HCT116 (cell line): Measurements from ENCODE around the gene MBD3. TPM values are rescaled to one million over a fixed set of nuclear protein-coding genes. Genes with fewer than 3 reads are reported as not detected.
"Not testable (repeated sequence)": the region's sequence is repeated elsewhere in the genome, so short reads cannot be mapped to it uniquely, and the experiment has no call there.

Experiments
- ATAC-seq: fragments of 200-7000 bp; cut with Tn5 transposase; 2 replicates; pipeline ENCODE4 v1.9.1; 2020; ENCODE audit warnings: mild to moderate bottlenecking, moderate library complexity
- BruUV-seq: library from RNA; stranded (reverse); fragments of 400-500 nt; replicated peaks from 2 replicates; lab custom pipeline; 2021; lab: Mats Ljungman, UMichigan
- CTCF ChIA-PET: fragments of 300-600 bp; sonication (Branson Sonifier 250); formaldehyde crosslinking; loops from one replicate; lab custom pipeline; 2021; ENCODE audit warnings: antibody characterized with exemption; lab: Charles Lee
- POLR2A ChIA-PET: fragments of 300-600, 350-600 bp; sonication (Branson Sonifier 250); formaldehyde crosslinking; loops from one replicate; lab custom pipeline; 2021; ENCODE audit warnings: antibody characterized with exemption; lab: Charles Lee
- RAD21 ChIA-PET, 2 experiments: fragments of 300-600 bp; sonication (Branson Sonifier 250); formaldehyde crosslinking; loops; one replicate each; lab custom pipeline; 2023; ENCODE audit warnings: low total read pairs in 2 of 2; ENCODE audit not compliant: uncharacterized antibody in 2 of 2, unreplicated experiment in 2 of 2, low non-redundant PET in 1 of 2; lab: Charles Lee
- DNase-seq: peaks from one replicate; pipeline ENCODE4 v3.0.0-alpha.2; 2010; ENCODE audit warnings: low read depth, low spot score
- H2AFZ ChIP-seq: fragments of 200-600 bp; shearing (Covaris generic), sonication (generic); 2 replicates; pipeline ENCODE4 v1.6.1; 2017; ENCODE audit warnings: low read depth, mixed run types, mixed read lengths, antibody characterized with exemption, low read length; ENCODE audit not compliant: poor library complexity, severe bottlenecking
- H3K27ac ChIP-seq: 2 replicates; pipeline ENCODE4 v1.5.1; 2012; ENCODE audit warnings: low read depth, low read length
- H3K27me3 ChIP-seq: fragments of 200-600 bp; sonication (generic); 2 replicates; pipeline ENCODE4 v1.6.1; 2016; ENCODE audit warnings: mixed run types, low read length, mixed read lengths; ENCODE audit not compliant: insufficient read depth
- H3K36me3 ChIP-seq, 2 experiments: fragments of 200-500 bp in 1 of 2; fragments of 200-600 bp in 1 of 2; sonication (Bioruptor generic) in 1 of 2; sonication (generic) in 1 of 2; 2 replicates each; pipeline versions ENCODE4 v1.5.1 to v1.6.1; 2014 to 2016; ENCODE audit warnings: low read length in 2 of 2, inconsistent platforms in 1 of 2, mixed read lengths in 1 of 2, mixed run types in 1 of 2; ENCODE audit not compliant: insufficient read depth in 2 of 2, control insufficient read depth in 1 of 2
- H3K4me1 ChIP-seq, 2 experiments: fragments of 200-600 bp in 1 of 2; sonication (generic) in 1 of 2; 2 replicates each; pipeline versions ENCODE4 v1.5.1 to v1.6.1; 2012 to 2017; ENCODE audit warnings: low read length in 2 of 2, inconsistent platforms in 1 of 2, mild to moderate bottlenecking in 1 of 2, mixed read lengths in 1 of 2, mixed run types in 1 of 2, moderate library complexity in 1 of 2; ENCODE audit not compliant: insufficient read depth in 2 of 2, control insufficient read depth in 1 of 2
- H3K4me2 ChIP-seq: fragments of 200-600 bp; sonication (generic); 2 replicates; pipeline ENCODE4 v1.6.1; 2017; ENCODE audit warnings: mixed run types, low read length, mixed read lengths
- H3K4me3 ChIP-seq, 2 experiments: fragments of 200-600 bp in 1 of 2; sonication (generic) in 1 of 2; replicated peaks in 1 of 2; 2 replicates each; pipeline ENCODE4 v1.5.1; 2011 to 2016; ENCODE audit warnings: low read length in 2 of 2, control low read depth in 1 of 2, low read depth in 1 of 2, mild to moderate bottlenecking in 1 of 2, mixed read lengths in 1 of 2, mixed run types in 1 of 2
- H3K79me2 ChIP-seq: fragments of 200-600 bp; sonication (generic); 2 replicates; pipeline ENCODE4 v1.6.1; 2017; ENCODE audit warnings: mild to moderate bottlenecking, mixed run types, low read length, moderate library complexity, mixed read lengths; ENCODE audit not compliant: insufficient read depth
- H3K9ac ChIP-seq: fragments of 200-600 bp; sonication (generic); 2 replicates; pipeline ENCODE4 v1.6.1; 2016; ENCODE audit warnings: low read length, mixed read lengths
- H3K9me2 ChIP-seq: fragments of 200-600 bp; sonication (generic), shearing (Covaris generic); 2 replicates; pipeline ENCODE4 v1.6.1; 2017; ENCODE audit warnings: mixed run types, mild to moderate bottlenecking, moderate library complexity; ENCODE audit not compliant: insufficient read depth
- H3K9me3 ChIP-seq, 2 experiments: fragments of 200-500 bp in 1 of 2; fragments of 200-600 bp in 1 of 2; sonication (Bioruptor generic) in 1 of 2; sonication (generic) in 1 of 2; 2 replicates each; pipeline ENCODE4 v1.6.1; 2014 to 2017; ENCODE audit warnings: low read length in 2 of 2, mixed read lengths in 2 of 2, inconsistent platforms in 1 of 2, low read depth in 1 of 2, mild to moderate bottlenecking in 1 of 2, mixed run types in 1 of 2, moderate library complexity in 1 of 2; ENCODE audit not compliant: control insufficient read depth in 1 of 2, insufficient read depth in 1 of 2
- H4K20me1 ChIP-seq: fragments of 200-600 bp; sonication (generic), shearing (Covaris generic); 2 replicates; pipeline ENCODE4 v1.6.1; 2017; ENCODE audit warnings: mixed run types, mild to moderate bottlenecking, moderate library complexity; ENCODE audit not compliant: insufficient read depth
- CBX3 ChIP-seq: IDR thresholded peaks from 2 replicates; pipeline ENCODE4 v1.6.1; 2012; ENCODE audit warnings: low read depth
- ELF1 ChIP-seq: IDR thresholded peaks from 2 replicates; pipeline ENCODE4 v1.6.1; 2012; ENCODE audit warnings: low read depth, borderline replicate concordance
- EZH2 ChIP-seq: fragments of 200-600 bp; sonication (generic); IDR thresholded peaks from 2 replicates; pipeline ENCODE4 v1.6.1; 2017; ENCODE audit warnings: antibody characterized with exemption, mixed run types
- POLR2A ChIP-seq: IDR thresholded peaks from 2 replicates; pipeline ENCODE4 v1.7.0; 2011; ENCODE audit warnings: borderline replicate concordance; ENCODE audit not compliant: insufficient read depth, insufficient read length; ENCODE audit errors: extremely low read depth
- POLR2AphosphoS5 ChIP-seq: IDR thresholded peaks from 2 replicates; pipeline ENCODE4 v1.6.1; 2011; ENCODE audit warnings: mild to moderate bottlenecking, low read depth, low read length, moderate library complexity
- SIN3A ChIP-seq: IDR thresholded peaks from 2 replicates; pipeline ENCODE4 v1.6.1; 2012; ENCODE audit warnings: low read depth
- SP1 ChIP-seq: IDR thresholded peaks from 2 replicates; pipeline ENCODE4 v1.6.1; 2012; ENCODE audit warnings: low read depth
- YY1 ChIP-seq: IDR thresholded peaks from 2 replicates; pipeline ENCODE4 v1.6.1; 2011; ENCODE audit warnings: low read length, low read depth, moderate library complexity, mild to moderate bottlenecking; ENCODE audit not compliant: insufficient replicate concordance; ENCODE audit errors: extremely low read depth
- ZNF274 ChIP-seq: fragments of 200-500 bp; sonication (Bioruptor generic); IDR thresholded peaks from 2 replicates; pipeline ENCODE4 v1.6.1; 2014; ENCODE audit warnings: mild to moderate bottlenecking, low read depth, low read length, inconsistent platforms
- intact Hi-C: fragments of 100-400 bp; cut with micrococcal nuclease; formaldehyde crosslinking; loops from 2 replicates; pipeline ENCODE4 v1.10.0; 2022
- total RNA-seq: library from RNA; stranded (reverse); gene quantifications from one replicate; pipeline ENCODE4 v1.2.1, GENCODE V29; 2021; ENCODE audit not compliant: unreplicated experiment
- TF ChIP-seq, protein P1 (sequence below): IDR thresholded peaks from 2 replicates; pipeline ENCODE4 v1.6.1; 2011; ENCODE audit warnings: mild to moderate bottlenecking, low read length, moderate library complexity; ENCODE audit not compliant: insufficient replicate concordance; ENCODE audit errors: extremely low read depth
- TF ChIP-seq, protein P2 (sequence below): IDR thresholded peaks from 2 replicates; pipeline ENCODE4 v1.6.1; 2012
- TF ChIP-seq, protein P3 (sequence below): IDR thresholded peaks from 2 replicates; pipeline ENCODE4 v1.6.1; 2012; ENCODE audit warnings: low read depth
- TF ChIP-seq, protein P4 (sequence below), 3 experiments: fragments of 200-600 bp in 1 of 3; sonication (generic) in 1 of 3; IDR thresholded peaks in 2 of 3; conservative IDR thresholded peaks in 1 of 3; 2 replicates each; pipeline ENCODE4 v1.5.1; 2012 to 2017; ENCODE audit warnings: low read depth in 2 of 3, low read length in 2 of 3, antibody characterized with exemption in 1 of 3, borderline replicate concordance in 1 of 3, control low read depth in 1 of 3, mild to moderate bottlenecking in 1 of 3, mixed read lengths in 1 of 3, mixed run types in 1 of 3, moderate library complexity in 1 of 3; ENCODE audit not compliant: insufficient read depth in 1 of 3

The MBD3 gene
- total RNA-seq, 1 experiment from 2014 or later = 85.7 TPM

DNA sequence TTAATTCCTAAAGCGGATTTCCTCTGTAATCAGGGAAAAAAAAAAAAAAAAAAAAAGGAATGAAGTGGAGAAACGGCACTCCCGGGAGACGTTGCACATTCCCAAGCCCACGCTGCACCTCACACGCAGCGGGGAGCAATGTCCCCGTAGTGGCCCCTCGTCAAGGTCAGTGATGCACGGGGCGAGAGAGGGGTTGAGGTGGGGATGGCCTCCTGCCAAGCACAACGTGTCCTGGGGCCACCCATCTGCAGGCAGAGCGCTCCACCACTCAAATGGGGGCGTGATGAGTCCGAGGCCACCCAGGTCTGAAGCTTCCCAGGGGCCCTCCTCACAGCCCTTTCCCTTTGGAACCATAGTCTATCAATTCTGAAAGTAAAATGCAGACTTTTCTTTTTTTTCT lies 53.7 kb downstream of the MBD3 start:
- no peaks in the 10 kb centered on the region for H3K36me3 ChIP-seq
- ATAC-seq (no peak), DNase-seq (no peak)
- H3K9me2 ChIP-seq = no peaks in the 10 kb centered on the region
- H4K20me1 ChIP-seq = no peaks in the 10 kb centered on the region
- no peak overlapping the region for H3K27ac ChIP-seq
- H3K9me3 ChIP-seq = no peaks in the 10 kb centered on the region
- no peak overlapping the region for H3K4me2 ChIP-seq
- no peaks in the 10 kb centered on the region for H3K79me2 ChIP-seq
- peaks cover 5 to 15% of the 10 kb centered on the region in 2 experiments; a peak in 3 of 4 replicates for H3K4me1 ChIP-seq
- H3K4me3 ChIP-seq = no peak overlapping the region
- TF ChIP-seq EZH2 (no peak), POLR2AphosphoS5 (no peak), POLR2A (no peak), ELF1 (no peak), YY1 (no peak), CBX3 (no peak), SIN3A (no peak), ZNF274 (no peak), SP1 (no peak)
- TF ChIP-seq, protein P1, sequence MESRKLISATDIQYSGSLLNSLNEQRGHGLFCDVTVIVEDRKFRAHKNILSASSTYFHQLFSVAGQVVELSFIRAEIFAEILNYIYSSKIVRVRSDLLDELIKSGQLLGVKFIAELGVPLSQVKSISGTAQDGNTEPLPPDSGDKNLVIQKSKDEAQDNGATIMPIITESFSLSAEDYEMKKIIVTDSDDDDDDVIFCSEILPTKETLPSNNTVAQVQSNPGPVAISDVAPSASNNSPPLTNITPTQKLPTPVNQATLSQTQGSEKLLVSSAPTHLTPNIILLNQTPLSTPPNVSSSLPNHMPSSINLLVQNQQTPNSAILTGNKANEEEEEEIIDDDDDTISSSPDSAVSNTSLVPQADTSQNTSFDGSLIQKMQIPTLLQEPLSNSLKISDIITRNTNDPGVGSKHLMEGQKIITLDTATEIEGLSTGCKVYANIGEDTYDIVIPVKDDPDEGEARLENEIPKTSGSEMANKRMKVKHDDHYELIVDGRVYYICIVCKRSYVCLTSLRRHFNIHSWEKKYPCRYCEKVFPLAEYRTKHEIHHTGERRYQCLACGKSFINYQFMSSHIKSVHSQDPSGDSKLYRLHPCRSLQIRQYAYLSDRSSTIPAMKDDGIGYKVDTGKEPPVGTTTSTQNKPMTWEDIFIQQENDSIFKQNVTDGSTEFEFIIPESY = no peak
- TF ChIP-seq, protein P2, sequence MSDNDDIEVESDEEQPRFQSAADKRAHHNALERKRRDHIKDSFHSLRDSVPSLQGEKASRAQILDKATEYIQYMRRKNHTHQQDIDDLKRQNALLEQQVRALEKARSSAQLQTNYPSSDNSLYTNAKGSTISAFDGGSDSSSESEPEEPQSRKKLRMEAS = no peak
- TF ChIP-seq, protein P3, sequence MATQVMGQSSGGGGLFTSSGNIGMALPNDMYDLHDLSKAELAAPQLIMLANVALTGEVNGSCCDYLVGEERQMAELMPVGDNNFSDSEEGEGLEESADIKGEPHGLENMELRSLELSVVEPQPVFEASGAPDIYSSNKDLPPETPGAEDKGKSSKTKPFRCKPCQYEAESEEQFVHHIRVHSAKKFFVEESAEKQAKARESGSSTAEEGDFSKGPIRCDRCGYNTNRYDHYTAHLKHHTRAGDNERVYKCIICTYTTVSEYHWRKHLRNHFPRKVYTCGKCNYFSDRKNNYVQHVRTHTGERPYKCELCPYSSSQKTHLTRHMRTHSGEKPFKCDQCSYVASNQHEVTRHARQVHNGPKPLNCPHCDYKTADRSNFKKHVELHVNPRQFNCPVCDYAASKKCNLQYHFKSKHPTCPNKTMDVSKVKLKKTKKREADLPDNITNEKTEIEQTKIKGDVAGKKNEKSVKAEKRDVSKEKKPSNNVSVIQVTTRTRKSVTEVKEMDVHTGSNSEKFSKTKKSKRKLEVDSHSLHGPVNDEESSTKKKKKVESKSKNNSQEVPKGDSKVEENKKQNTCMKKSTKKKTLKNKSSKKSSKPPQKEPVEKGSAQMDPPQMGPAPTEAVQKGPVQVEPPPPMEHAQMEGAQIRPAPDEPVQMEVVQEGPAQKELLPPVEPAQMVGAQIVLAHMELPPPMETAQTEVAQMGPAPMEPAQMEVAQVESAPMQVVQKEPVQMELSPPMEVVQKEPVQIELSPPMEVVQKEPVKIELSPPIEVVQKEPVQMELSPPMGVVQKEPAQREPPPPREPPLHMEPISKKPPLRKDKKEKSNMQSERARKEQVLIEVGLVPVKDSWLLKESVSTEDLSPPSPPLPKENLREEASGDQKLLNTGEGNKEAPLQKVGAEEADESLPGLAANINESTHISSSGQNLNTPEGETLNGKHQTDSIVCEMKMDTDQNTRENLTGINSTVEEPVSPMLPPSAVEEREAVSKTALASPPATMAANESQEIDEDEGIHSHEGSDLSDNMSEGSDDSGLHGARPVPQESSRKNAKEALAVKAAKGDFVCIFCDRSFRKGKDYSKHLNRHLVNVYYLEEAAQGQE = no peak
- TF ChIP-seq, protein P4, sequence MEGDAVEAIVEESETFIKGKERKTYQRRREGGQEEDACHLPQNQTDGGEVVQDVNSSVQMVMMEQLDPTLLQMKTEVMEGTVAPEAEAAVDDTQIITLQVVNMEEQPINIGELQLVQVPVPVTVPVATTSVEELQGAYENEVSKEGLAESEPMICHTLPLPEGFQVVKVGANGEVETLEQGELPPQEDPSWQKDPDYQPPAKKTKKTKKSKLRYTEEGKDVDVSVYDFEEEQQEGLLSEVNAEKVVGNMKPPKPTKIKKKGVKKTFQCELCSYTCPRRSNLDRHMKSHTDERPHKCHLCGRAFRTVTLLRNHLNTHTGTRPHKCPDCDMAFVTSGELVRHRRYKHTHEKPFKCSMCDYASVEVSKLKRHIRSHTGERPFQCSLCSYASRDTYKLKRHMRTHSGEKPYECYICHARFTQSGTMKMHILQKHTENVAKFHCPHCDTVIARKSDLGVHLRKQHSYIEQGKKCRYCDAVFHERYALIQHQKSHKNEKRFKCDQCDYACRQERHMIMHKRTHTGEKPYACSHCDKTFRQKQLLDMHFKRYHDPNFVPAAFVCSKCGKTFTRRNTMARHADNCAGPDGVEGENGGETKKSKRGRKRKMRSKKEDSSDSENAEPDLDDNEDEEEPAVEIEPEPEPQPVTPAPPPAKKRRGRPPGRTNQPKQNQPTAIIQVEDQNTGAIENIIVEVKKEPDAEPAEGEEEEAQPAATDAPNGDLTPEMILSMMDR (IDR thresholded peaks at IDR 0.05 in 2 of 3, conservative IDR thresholded peaks at IDR 0.05 in 1 of 3; ENCODE audit: borderline replicate concordance in 1 of 3, insufficient read depth in 1 of 3, low read depth in 2 of 3, low read length in 2 of 3) = no peak
- no peak overlapping the region for H3K9ac ChIP-seq
- CTCF ChIA-PET = no interaction called here
- no TSS peak for BruUV-seq
- no peaks in the 10 kb centered on the region for H3K27me3 ChIP-seq
- RAD21 ChIA-PET = no interaction called here
- POLR2A ChIA-PET = no interaction called here
- intact Hi-C loops = no loop called here
- no peak overlapping the region for H2AFZ ChIP-seq

DNA sequence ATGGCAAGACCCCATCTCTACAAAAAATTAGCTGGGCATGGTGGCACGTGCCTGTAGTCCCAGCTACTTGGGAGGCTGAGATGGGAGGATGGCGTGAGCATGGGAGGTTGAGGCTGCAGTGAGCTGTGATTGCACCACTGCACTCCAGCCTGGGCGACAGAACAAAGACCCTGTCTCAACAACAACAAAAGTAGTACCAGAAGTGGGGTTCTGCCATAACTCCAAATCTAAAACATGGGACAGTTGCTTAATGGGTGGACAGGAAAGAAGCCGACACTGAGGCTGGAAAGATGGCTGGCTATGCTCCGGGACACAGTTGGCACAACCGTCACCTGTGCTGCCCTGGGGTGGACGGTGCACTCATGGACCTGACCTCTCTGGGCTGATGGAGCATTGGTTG lies 57.0 kb downstream of the MBD3 start:
- CTCF ChIA-PET, H3K4me1 ChIP-seq, H3K9ac ChIP-seq, H3K4me2 ChIP-seq, intact Hi-C loops, H3K9me3 ChIP-seq, DNase-seq, BruUV-seq, H3K9me2 ChIP-seq, H3K27me3 ChIP-seq, H3K4me3 ChIP-seq, H3K27ac ChIP-seq, H2AFZ ChIP-seq, POLR2A ChIA-PET, ATAC-seq, H3K36me3 ChIP-seq, H3K79me2 ChIP-seq, H4K20me1 ChIP-seq: not testable (repeated sequence)
- RAD21 ChIA-PET = interaction anchor here in 1 of 2 experiments (0.5 kb wide), 1 partner anchor 64 kb away, joined by 3 read pairs; no protein-coding TSS in a partner anchor
